Measurements from ENCODE around the gene OXER1.

DNA sequence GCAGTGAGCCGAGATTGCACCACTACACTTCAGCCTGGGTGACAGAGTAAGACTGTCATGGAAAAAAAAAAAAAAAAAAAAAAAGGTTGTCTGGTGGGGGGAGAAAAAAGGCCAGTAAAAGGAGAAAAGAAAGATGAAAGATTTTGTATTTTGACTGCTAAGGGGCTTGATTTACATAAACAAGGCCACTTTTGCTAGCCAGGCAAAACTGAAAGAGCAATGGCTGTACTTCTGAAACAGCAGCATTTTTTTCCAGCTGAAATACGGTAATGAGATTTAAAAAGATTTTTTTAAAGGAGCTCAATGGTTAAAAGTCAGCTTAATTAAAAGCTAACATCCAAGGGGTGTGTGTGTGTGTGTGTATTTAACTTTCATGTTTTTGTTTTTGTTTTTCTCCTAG, 11.3 kb upstream of the OXER1 start:
- TF ChIP-seq, protein P1, sequence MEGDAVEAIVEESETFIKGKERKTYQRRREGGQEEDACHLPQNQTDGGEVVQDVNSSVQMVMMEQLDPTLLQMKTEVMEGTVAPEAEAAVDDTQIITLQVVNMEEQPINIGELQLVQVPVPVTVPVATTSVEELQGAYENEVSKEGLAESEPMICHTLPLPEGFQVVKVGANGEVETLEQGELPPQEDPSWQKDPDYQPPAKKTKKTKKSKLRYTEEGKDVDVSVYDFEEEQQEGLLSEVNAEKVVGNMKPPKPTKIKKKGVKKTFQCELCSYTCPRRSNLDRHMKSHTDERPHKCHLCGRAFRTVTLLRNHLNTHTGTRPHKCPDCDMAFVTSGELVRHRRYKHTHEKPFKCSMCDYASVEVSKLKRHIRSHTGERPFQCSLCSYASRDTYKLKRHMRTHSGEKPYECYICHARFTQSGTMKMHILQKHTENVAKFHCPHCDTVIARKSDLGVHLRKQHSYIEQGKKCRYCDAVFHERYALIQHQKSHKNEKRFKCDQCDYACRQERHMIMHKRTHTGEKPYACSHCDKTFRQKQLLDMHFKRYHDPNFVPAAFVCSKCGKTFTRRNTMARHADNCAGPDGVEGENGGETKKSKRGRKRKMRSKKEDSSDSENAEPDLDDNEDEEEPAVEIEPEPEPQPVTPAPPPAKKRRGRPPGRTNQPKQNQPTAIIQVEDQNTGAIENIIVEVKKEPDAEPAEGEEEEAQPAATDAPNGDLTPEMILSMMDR (IDR thresholded peaks at IDR 0.05) = no peak
- TF ChIP-seq POLR2A (IDR thresholded peaks at IDR 0.05) (no peak), EP300 (IDR thresholded peaks at IDR 0.05) (no peak)
